HG03045 (cell line): Measurements from ENCODE around the gene GALNT14.

Experiments used
- ATAC-seq: cut with Tn5 transposase; IDR thresholded peaks from one replicate; pipeline ENCODE4 v1.9.1; 2021; ENCODE audit warnings: mild to moderate bottlenecking, moderate library complexity; ENCODE audit not compliant: unreplicated experiment

GALNT14 gene

GRCh38 chr2:31018280-31018679 lies 120.0 kb downstream of the GALNT14 start:
- ATAC-seq: no peak

GRCh38 chr2:31016648-31017047 lies 121.6 kb downstream of the GALNT14 start:
- no peak for ATAC-seq

GRCh38 chr2:31014516-31014915 lies 123.7 kb downstream of the GALNT14 start:
- ATAC-seq: no peak

- no peak for ATAC-seq
These were observed 124.9 kb downstream of the GALNT14 start for GRCh38 chr2:31013301-31013700.

GRCh38 chr2:31012406-31012805 lies 125.8 kb downstream of the GALNT14 start:
- ATAC-seq: no peak

- no peak for ATAC-seq
These were observed 126.7 kb downstream of the GALNT14 start for GRCh38 chr2:31011587-31011986.

- no peak for ATAC-seq
These were observed 129.6 kb downstream of the GALNT14 start for GRCh38 chr2:31008561-31009114.

GRCh38 chr2:31004257-31004656 lies 134.0 kb downstream of the GALNT14 start:
- no peak for ATAC-seq

GRCh38 chr2:31003749-31004148 lies 134.5 kb downstream of the GALNT14 start:
- ATAC-seq: no peak

- ATAC-seq: no peak
These were observed 135.6 kb downstream of the GALNT14 start for GRCh38 chr2:31002537-31003150.

- no peak for ATAC-seq
These were observed 137.3 kb downstream of the GALNT14 start for GRCh38 chr2:31000970-31001369.

GRCh38 chr2:30998672-30999071 lies 139.6 kb downstream of the GALNT14 start:
- ATAC-seq: no peak

- ATAC-seq: no peak
These were observed 140.3 kb downstream of the GALNT14 start for GRCh38 chr2:30997979-30998378.

- no peak for ATAC-seq
These were observed 143.8 kb downstream of the GALNT14 start for GRCh38 chr2:30994227-30995056.

GRCh38 chr2:30992781-30993180 lies 145.5 kb downstream of the GALNT14 start:
- ATAC-seq: no peak

- no peak for ATAC-seq
These were observed 147.6 kb downstream of the GALNT14 start for GRCh38 chr2:30990671-30991070.

GRCh38 chr2:30990176-30990575 lies 148.1 kb downstream of the GALNT14 start:
- no peak for ATAC-seq

- no peak for ATAC-seq
These were observed 148.5 kb downstream of the GALNT14 start for GRCh38 chr2:30989746-30990145.

GRCh38 chr2:30987566-30987965 lies 150.7 kb downstream of the GALNT14 start:
- no peak for ATAC-seq

GRCh38 chr2:30986231-30986580 lies 152.0 kb downstream of the GALNT14 start:
- ATAC-seq: no peak

- no peak for ATAC-seq
These were observed 152.6 kb downstream of the GALNT14 start for GRCh38 chr2:30985493-30986230.

GRCh38 chr2:30984148-30984547 lies 154.1 kb downstream of the GALNT14 start:
- ATAC-seq: no peak
